H1 (cell line): ENCODE data around the gene SPG7. TPM values are rescaled to one million over a fixed set of nuclear protein-coding genes. Genes with fewer than 3 reads are reported as not detected.

Source experiments
- CTCF ChIA-PET: fragments of 300-600 bp; sonication (Branson Sonifier 250); formaldehyde crosslinking; loops from one replicate; lab custom pipeline; 2021; ENCODE audit not compliant: partially characterized antibody; lab: Charles Lee
- POLR2A ChIA-PET: fragments of 300-600 bp; sonication (Branson Sonifier 250); formaldehyde crosslinking; loops from one replicate; lab custom pipeline; 2021; ENCODE audit warnings: inconsistent platforms; ENCODE audit not compliant: partially characterized antibody; lab: Charles Lee
- DNase-seq, 2 experiments: peaks; one replicate each; pipeline versions ENCODE4 v3.0.0 to v3.0.0-alpha.2; 2010 to 2022; ENCODE audit warnings: low spot score in 2 of 2, low read depth in 1 of 2, mixed read lengths in 1 of 2
- FAIRE-seq: peaks from 2 replicates; lab custom pipeline; 2011; peaks lifted over from hg19 to GRCh38; lab: Jason Lieb, UNC
- H2AFZ ChIP-seq: 2 replicates; pipeline ENCODE4 v1.8.1; 2012; ENCODE audit warnings: low read length, inconsistent platforms
- H2AK5ac ChIP-seq: 2 replicates; pipeline ENCODE4 v1.6.1; 2013; ENCODE audit warnings: low read depth, low read length
- H2BK120ac ChIP-seq: replicated peaks from 2 replicates; pipeline ENCODE3; 2013; ENCODE audit warnings: low read depth, low read length, inconsistent platforms
- H2BK12ac ChIP-seq: 2 replicates; pipeline ENCODE4 v1.6.1; 2013; ENCODE audit warnings: low read depth, low read length
- H2BK15ac ChIP-seq: 2 replicates; pipeline ENCODE4 v1.6.1; 2013; ENCODE audit warnings: low read length
- H2BK20ac ChIP-seq: 2 replicates; pipeline ENCODE4 v1.6.1; 2013; ENCODE audit warnings: low read length
- H2BK5ac ChIP-seq: 2 replicates; pipeline ENCODE4 v1.6.1; 2013; ENCODE audit warnings: low read depth, low read length
- H3K14ac ChIP-seq: 2 replicates; pipeline ENCODE4 v1.6.1; 2013; ENCODE audit warnings: inconsistent platforms; ENCODE audit not compliant: insufficient read length
- H3K18ac ChIP-seq: 2 replicates; pipeline ENCODE4 v1.6.1; 2013; ENCODE audit warnings: low read length; ENCODE audit errors: extremely low read depth
- H3K23ac ChIP-seq: 2 replicates; pipeline ENCODE4 v1.6.1; 2013; ENCODE audit warnings: inconsistent platforms; ENCODE audit not compliant: insufficient read length
- H3K23me2 ChIP-seq: 2 replicates; pipeline ENCODE4 v1.6.1; 2013; ENCODE audit warnings: low read depth, low read length
- H3K27ac ChIP-seq: 2 replicates; pipeline ENCODE4 v1.6.1; 2011; ENCODE audit warnings: low read depth, low read length, inconsistent platforms
- H3K27me3 ChIP-seq, 4 experiments: replicated peaks in 1 of 4; 1 replicate in 1 of 4; 2 replicates in 3 of 4; pipeline versions ENCODE4 v1.6.1 to v1.8.1; 2011 to 2013; ENCODE audit warnings: low read length in 3 of 4, mild to moderate bottlenecking in 3 of 4, inconsistent platforms in 2 of 4, mixed read lengths in 2 of 4, moderate library complexity in 1 of 4; ENCODE audit not compliant: control insufficient read depth in 3 of 4, insufficient read depth in 3 of 4; ENCODE audit errors: extremely low read depth in 1 of 4
- H3K36me3 ChIP-seq, 4 experiments: 2 replicates each; pipeline versions ENCODE4 v1.6.1 to v1.8.1; 2011 to 2013; ENCODE audit warnings: mild to moderate bottlenecking in 4 of 4, low read length in 3 of 4, moderate library complexity in 2 of 4, control low read depth in 1 of 4, inconsistent platforms in 1 of 4; ENCODE audit not compliant: insufficient read depth in 4 of 4, control insufficient read depth in 2 of 4
- H3K4ac ChIP-seq: replicated peaks from 2 replicates; pipeline ENCODE3; 2013; ENCODE audit warnings: low read length, low read depth, mixed read lengths, inconsistent platforms; ENCODE audit not compliant: insufficient read length
- H3K4me1 ChIP-seq, 4 experiments: replicated peaks in 1 of 4; 1 replicate in 1 of 4; 2 replicates in 3 of 4; pipeline versions ENCODE4 v1.6.1 to v1.8.1; 2011 to 2013; ENCODE audit warnings: low read length in 3 of 4, inconsistent platforms in 2 of 4, mixed read lengths in 1 of 4; ENCODE audit not compliant: insufficient read depth in 4 of 4, control insufficient read depth in 3 of 4
- H3K4me2 ChIP-seq, 2 experiments: 2 replicates each; pipeline versions ENCODE4 v1.6.1 to v1.8.1; 2011 to 2013; ENCODE audit warnings: low read depth in 2 of 2, low read length in 2 of 2, control low read depth in 1 of 2, inconsistent platforms in 1 of 2, mild to moderate bottlenecking in 1 of 2; ENCODE audit not compliant: insufficient read depth in 1 of 2
- H3K4me3 ChIP-seq, 4 experiments: fragments of 200-600, 300-600 bp in 1 of 4; sonication (generic), shearing (Covaris generic), sonication (Bioruptor Twin) in 1 of 4; 2 replicates each; pipeline versions ENCODE4 v1.5.1 to v1.8.1; 2011 to 2016; ENCODE audit warnings: low read length in 4 of 4, low read depth in 3 of 4, control low read depth in 2 of 4, inconsistent platforms in 2 of 4, mild to moderate bottlenecking in 2 of 4, mixed read lengths in 1 of 4, moderate library complexity in 1 of 4; ENCODE audit not compliant: insufficient read depth in 2 of 4; ENCODE audit errors: extremely low read depth in 1 of 4
- H3K56ac ChIP-seq: replicated peaks from 2 replicates; pipeline ENCODE3; 2013; ENCODE audit warnings: low read depth, mild to moderate bottlenecking, mixed read lengths, low read length, inconsistent platforms; ENCODE audit not compliant: insufficient read length
- H3K79me1 ChIP-seq: 2 replicates; pipeline ENCODE4 v1.6.1; 2013; ENCODE audit warnings: low read depth, low read length, control low read depth
- H3K79me2 ChIP-seq, 2 experiments: 2 replicates each; pipeline versions ENCODE4 v1.6.1 to v1.8.1; 2012 to 2013; ENCODE audit warnings: low read length in 2 of 2, mild to moderate bottlenecking in 2 of 2, inconsistent platforms in 1 of 2; ENCODE audit not compliant: insufficient read depth in 2 of 2, control insufficient read depth in 1 of 2
- H3K9ac ChIP-seq, 4 experiments: replicated peaks in 1 of 4; 1 replicate in 1 of 4; 2 replicates in 3 of 4; pipeline versions ENCODE4 v1.6.1 to v1.8.1; 2011 to 2013; ENCODE audit warnings: low read depth in 3 of 4, low read length in 3 of 4, control low read depth in 2 of 4, mild to moderate bottlenecking in 2 of 4, moderate library complexity in 2 of 4, inconsistent platforms in 1 of 4; ENCODE audit errors: extremely low read depth in 1 of 4
- H3K9me3 ChIP-seq, 2 experiments: 2 replicates each; pipeline versions ENCODE4 v1.6.1 to v1.8.1; 2012 to 2013; ENCODE audit warnings: mild to moderate bottlenecking in 2 of 2, moderate library complexity in 2 of 2, control low read depth in 1 of 2, inconsistent platforms in 1 of 2, low read depth in 1 of 2, low read length in 1 of 2, mixed read lengths in 1 of 2; ENCODE audit not compliant: insufficient read depth in 2 of 2
- H4K20me1 ChIP-seq, 2 experiments: replicated peaks in 1 of 2; 2 replicates each; pipeline versions ENCODE3 to v1.8.1; 2011 to 2013; ENCODE audit warnings: inconsistent platforms in 2 of 2, low read length in 2 of 2, mild to moderate bottlenecking in 1 of 2; ENCODE audit not compliant: insufficient read depth in 2 of 2, control insufficient read depth in 1 of 2
- H4K5ac ChIP-seq: 2 replicates; pipeline ENCODE4 v1.6.1; 2013; ENCODE audit warnings: low read length, low read depth, mixed read lengths, inconsistent platforms; ENCODE audit not compliant: insufficient read length
- H4K8ac ChIP-seq: 2 replicates; pipeline ENCODE4 v1.8.0; 2013; ENCODE audit warnings: mild to moderate bottlenecking, moderate library complexity, low read length, inconsistent platforms; ENCODE audit not compliant: insufficient read depth; ENCODE audit errors: extremely low read depth
- H4K91ac ChIP-seq: replicated peaks from 2 replicates; pipeline ENCODE3; 2013; ENCODE audit warnings: low read length, mixed read lengths, inconsistent platforms; ENCODE audit not compliant: insufficient read length
- ASH2L ChIP-seq: fragments of 200-600, 300-600 bp; sonication (generic); IDR thresholded peaks from one replicate; pipeline ENCODE4 v1.7.1; 2017; ENCODE audit warnings: low read length
- GTF2F1 ChIP-seq: IDR thresholded peaks from 2 replicates; pipeline ENCODE4 v1.6.1; 2012; ENCODE audit warnings: low read depth, low read length, improper control_type of control experiment, borderline replicate concordance
- RFX5 ChIP-seq: IDR thresholded peaks from 2 replicates; pipeline ENCODE4 v1.6.1; 2011; ENCODE audit warnings: low read depth, low read length, improper control_type of control experiment, borderline replicate concordance
- RNF2 ChIP-seq: fragments of 200-900, 300-1000 bp; sonication (generic); IDR thresholded peaks from 2 replicates; pipeline ENCODE4 v1.7.1; 2016; ENCODE audit warnings: borderline replicate concordance, low read depth, mild to moderate bottlenecking, antibody characterized with exemption, low read length; ENCODE audit not compliant: poor library complexity, severe bottlenecking; ENCODE audit errors: missing control alignments
- SIX5 ChIP-seq: IDR thresholded peaks from 2 replicates; pipeline ENCODE4 v1.6.1; 2011; ENCODE audit warnings: mild to moderate bottlenecking, low read depth, low read length
- TAF7 ChIP-seq: optimal IDR thresholded peaks from 2 replicates; pipeline ENCODE3; 2011; ENCODE audit warnings: low read depth, mild to moderate bottlenecking, inconsistent platforms, low read length, moderate library complexity, borderline replicate concordance
- YY1 ChIP-seq: IDR thresholded peaks from 2 replicates; pipeline ENCODE4 v1.6.1; 2011; ENCODE audit warnings: low read depth, mild to moderate bottlenecking, low read length
- ZNF274 ChIP-seq: IDR thresholded peaks from 2 replicates; pipeline ENCODE4 v1.7.0; 2012; ENCODE audit warnings: low read length, borderline replicate concordance; ENCODE audit errors: extremely low read depth
- WGBS, 2 experiments: shearing (Covaris generic) in 1 of 2; methylation state at CpG; one replicate each; pipeline versions ENCODE4 v1.1.6 to v1.1.7; 2013 to 2015; ENCODE audit warnings: low lambda C conversion rate in 2 of 2, mixed read lengths in 2 of 2, inconsistent platforms in 1 of 2, low coverage in 1 of 2, missing lambda C conversion rate in 1 of 2; ENCODE audit not compliant: insufficient replicate concordance in 2 of 2, insufficient coverage in 1 of 2, insufficient read length in 1 of 2; ENCODE audit errors: extremely low coverage in 1 of 2, missing lambda C conversion rate in 1 of 2; 5-methylcytosine and 5-hydroxymethylcytosine counted together
- polyA plus RNA-seq, 7 experiments: library from polyadenylated mRNA; depleted of rRNA in 3 of 7; stranded (reverse) in 5 of 7; unstranded in 2 of 7; fragments of >200 nt in 5 of 7; fragments of 200-250 nt in 2 of 7; gene quantifications; 1 replicate in 5 of 7; 2 replicates in 1 of 7; 4 replicates in 1 of 7; pipeline versions ENCODE4 v1.2.1 to v1.2.3, GENCODE V29; 2011 to 2013; ENCODE audit warnings: missing spikeins in 2 of 7, mixed read lengths in 2 of 7
- total RNA-seq: library from RNA; stranded (reverse); fragmentation: NEBNext Ultra II Directional; extraction: Animal tissue kit (Norgen Biotek cat#: 25700); gene quantifications from 2 replicates; pipeline ENCODE4 v1.2.1, GENCODE V29; 2021
- TF ChIP-seq, protein P1 (sequence below): IDR thresholded peaks from 2 replicates; pipeline ENCODE4 v1.6.1; 2011; ENCODE audit warnings: low read length, improper control_type of control experiment
- TF ChIP-seq, protein P2 (sequence below): IDR thresholded peaks from 2 replicates; pipeline ENCODE4 v1.6.1; 2012; ENCODE audit warnings: inconsistent platforms

Gene SPG7
- total and polyA plus RNA-seq, 2 of the 8 experiments (the other 6 are each of a cell fraction or from before 2014, with no cell fraction given), result 72.1 to 113 TPM

DNA sequence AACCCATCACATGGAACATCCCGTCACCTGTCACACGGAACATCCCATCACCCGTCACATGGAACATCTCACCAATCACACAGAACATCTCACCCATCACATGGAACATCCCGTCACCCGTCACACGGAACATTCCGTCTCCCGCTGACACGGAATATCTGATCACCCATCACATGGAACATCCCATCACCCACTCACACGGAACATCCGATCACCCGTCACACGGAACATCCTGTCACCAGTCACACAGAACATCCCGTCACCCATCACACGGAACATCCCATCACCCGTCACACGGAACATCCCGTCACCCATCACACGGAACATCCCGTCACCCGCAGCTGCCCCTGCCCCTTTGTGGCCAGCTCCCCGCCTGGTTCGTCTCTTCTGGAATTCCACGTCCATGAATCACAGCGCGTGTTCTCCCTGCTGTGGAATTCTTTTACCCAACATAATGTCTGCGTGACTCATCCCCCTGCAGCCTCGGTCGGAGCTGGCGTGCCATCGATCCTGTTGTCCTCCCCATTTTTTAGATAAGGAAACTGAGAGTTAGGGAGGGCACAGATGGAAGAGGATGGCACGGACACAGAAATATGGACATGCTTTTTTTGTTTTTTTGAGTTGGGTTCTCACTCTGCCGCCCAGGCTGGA, 73.0 kb downstream of the SPG7 start:
- H3K23ac ChIP-seq, result no peak overlapping the region
- no peak overlapping the region for H3K4ac ChIP-seq
- peaks cover 0 to 4% of the 10 kb centered on the region in 2 experiments; a peak in 2 of 4 replicates for H3K9me3 ChIP-seq
- H3K23me2 ChIP-seq, result peaks cover 4% of the 10 kb centered on the region; the same call in 1 of the 2 replicates
- peaks cover 0 to 14% (median 5%) of the 10 kb centered on the region in 4 experiments; a peak in 5 of 8 replicates for H3K36me3 ChIP-seq
- no peak overlapping the region for H2BK120ac ChIP-seq
- H2AK5ac ChIP-seq, result no peak overlapping the region
- no peak overlapping the region; the same call in 1 of the 2 replicates for H2BK5ac ChIP-seq
- no peak overlapping the region for H4K8ac ChIP-seq
- peaks cover 3 to 13% (median 8%) of the 10 kb centered on the region in 4 experiments; a peak in 6 of 7 replicates for H3K27me3 ChIP-seq
- peaks cover 4% of the 10 kb centered on the region; the same call in 1 of the 2 replicates for H3K79me1 ChIP-seq
- ChIA-PET POLR2A (no interaction called here), CTCF (interaction anchor here (0.6 to 1.1 kb wide), 3 partner anchors 19 to 61 kb away, joined by 3 read pairs; no protein-coding TSS in a partner anchor)
- no peak overlapping the region for H3K4me3 ChIP-seq
- no peak overlapping the region for H2BK20ac ChIP-seq
- no peak overlapping the region for H4K5ac ChIP-seq
- no peak for FAIRE-seq
- H3K79me2 ChIP-seq, result no peaks in the 10 kb centered on the region
- peaks cover 0 to 9% of the 10 kb centered on the region in 2 experiments for H4K20me1 ChIP-seq
- H4K91ac ChIP-seq, result no peak overlapping the region
- no peak overlapping the region for H3K4me2 ChIP-seq
- peaks cover 0 to 2% (median 0%) of the 10 kb centered on the region in 4 experiments; a peak in 1 of 7 replicates for H3K4me1 ChIP-seq
- no peak for DNase-seq
- H2BK12ac ChIP-seq, result no peak overlapping the region
- H3K14ac ChIP-seq, result no peak overlapping the region
- H2BK15ac ChIP-seq, result no peak overlapping the region
- H2AFZ ChIP-seq, result no peak overlapping the region
- H3K27ac ChIP-seq, result no peak overlapping the region
- no peak overlapping the region for H3K9ac ChIP-seq
- no peak overlapping the region for H3K56ac ChIP-seq
- no peak overlapping the region for H3K18ac ChIP-seq
- 89% methylated on average over 33 of the region's 33 CpGs; no CpG with 5 or more reads in 1 of the 2 experiments for WGBS, 2 experiments
- no peak for TF ChIP-seq TAF7
- TF ChIP-seq, protein P1, sequence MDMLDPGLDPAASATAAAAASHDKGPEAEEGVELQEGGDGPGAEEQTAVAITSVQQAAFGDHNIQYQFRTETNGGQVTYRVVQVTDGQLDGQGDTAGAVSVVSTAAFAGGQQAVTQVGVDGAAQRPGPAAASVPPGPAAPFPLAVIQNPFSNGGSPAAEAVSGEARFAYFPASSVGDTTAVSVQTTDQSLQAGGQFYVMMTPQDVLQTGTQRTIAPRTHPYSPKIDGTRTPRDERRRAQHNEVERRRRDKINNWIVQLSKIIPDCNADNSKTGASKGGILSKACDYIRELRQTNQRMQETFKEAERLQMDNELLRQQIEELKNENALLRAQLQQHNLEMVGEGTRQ, result no peak
- TF ChIP-seq ASH2L, result no peak
- no peak for TF ChIP-seq YY1
- no peak for TF ChIP-seq SIX5
- no peak for TF ChIP-seq RNF2
- no peak for TF ChIP-seq RFX5
- no peak for TF ChIP-seq GTF2F1
- TF ChIP-seq ZNF274, result no peak
- TF ChIP-seq, protein P2, sequence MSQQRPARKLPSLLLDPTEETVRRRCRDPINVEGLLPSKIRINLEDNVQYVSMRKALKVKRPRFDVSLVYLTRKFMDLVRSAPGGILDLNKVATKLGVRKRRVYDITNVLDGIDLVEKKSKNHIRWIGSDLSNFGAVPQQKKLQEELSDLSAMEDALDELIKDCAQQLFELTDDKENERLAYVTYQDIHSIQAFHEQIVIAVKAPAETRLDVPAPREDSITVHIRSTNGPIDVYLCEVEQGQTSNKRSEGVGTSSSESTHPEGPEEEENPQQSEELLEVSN, result no peak
